Liver (tissue), 9 donors: ENCODE data around the gene BPHL. TPM values are rescaled to one million over a fixed set of nuclear protein-coding genes. Genes with fewer than 3 reads are reported as not detected.

ENCODE experiments used
- DNase-seq: peaks from one replicate; pipeline ENCODE4 v3.0.0-alpha.2; 2017; ENCODE audit warnings: low spot score
- H3K27ac ChIP-seq, 2 donors: one replicate each; pipeline ENCODE4 v1.7.0; 2013; ENCODE audit warnings: inconsistent platforms in 2 of 2, low read length in 2 of 2, control low read depth in 1 of 2, low read depth in 1 of 2, mild to moderate bottlenecking in 1 of 2
- H3K27me3 ChIP-seq, 4 donors: one replicate each; pipeline versions ENCODE4 v1.6.1 to v1.7.0; 2013; ENCODE audit warnings: low read length in 3 of 4, inconsistent platforms in 1 of 4, mild to moderate bottlenecking in 1 of 4, moderate library complexity in 1 of 4; ENCODE audit not compliant: control insufficient read depth in 4 of 4, insufficient read depth in 4 of 4
- H3K36me3 ChIP-seq, 4 donors: one replicate each; pipeline versions ENCODE4 v1.6.1 to v1.7.0; 2013; ENCODE audit warnings: low read length in 3 of 4, mild to moderate bottlenecking in 3 of 4, low read depth in 1 of 4, moderate library complexity in 1 of 4; ENCODE audit not compliant: control insufficient read depth in 4 of 4, insufficient read depth in 3 of 4
- H3K4me1 ChIP-seq, 4 donors: one replicate each; pipeline versions ENCODE4 v1.6.1 to v1.7.0; 2013; ENCODE audit warnings: low read length in 3 of 4, mild to moderate bottlenecking in 3 of 4, moderate library complexity in 1 of 4; ENCODE audit not compliant: control insufficient read depth in 4 of 4, insufficient read depth in 4 of 4
- H3K4me3 ChIP-seq, 3 donors: one replicate each; pipeline versions ENCODE4 v1.6.1 to v1.7.0; 2013; ENCODE audit warnings: low read length in 3 of 3, control low read depth in 1 of 3, low read depth in 1 of 3, mild to moderate bottlenecking in 1 of 3
- H3K9ac ChIP-seq, 2 donors: one replicate each; pipeline ENCODE4 v1.7.0; 2013; ENCODE audit warnings: low read length in 2 of 2, mild to moderate bottlenecking in 2 of 2, moderate library complexity in 2 of 2, control low read depth in 1 of 2, low read depth in 1 of 2
- H3K9me3 ChIP-seq, 4 donors: one replicate each; pipeline versions ENCODE4 v1.6.1 to v1.7.0; 2013; ENCODE audit warnings: low read length in 3 of 4; ENCODE audit not compliant: control insufficient read depth in 4 of 4
- EGR1 ChIP-seq, 2 donors: IDR thresholded peaks; 2 replicates each; pipeline ENCODE4 v1.6.1; 2016 to 2018; ENCODE audit warnings: antibody characterized with exemption in 2 of 2, low read depth in 2 of 2
- FOXA1 ChIP-seq: IDR thresholded peaks from 2 replicates; pipeline ENCODE4 v1.6.1; 2016; ENCODE audit warnings: antibody characterized with exemption
- FOXA2 ChIP-seq: IDR thresholded peaks from 2 replicates; pipeline ENCODE4 v1.6.1; 2016; ENCODE audit warnings: antibody characterized with exemption
- GABPA ChIP-seq, 2 donors: IDR thresholded peaks in 1 of 2; conservative IDR thresholded peaks in 1 of 2; 2 replicates each; pipeline ENCODE4 v1.6.1; 2016; ENCODE audit warnings: antibody characterized with exemption in 2 of 2, mild to moderate bottlenecking in 1 of 2, moderate library complexity in 1 of 2
- HNF4A ChIP-seq, 2 donors: conservative IDR thresholded peaks; 2 replicates each; pipeline ENCODE4 v1.6.1; 2016; ENCODE audit warnings: antibody characterized with exemption in 2 of 2, mild to moderate bottlenecking in 2 of 2
- HNF4G ChIP-seq: IDR thresholded peaks from 2 replicates; pipeline ENCODE4 v1.6.1; 2016; ENCODE audit warnings: antibody characterized with exemption
- JUND ChIP-seq, 2 donors: IDR thresholded peaks; 2 replicates each; pipeline ENCODE4 v1.6.1; 2016; ENCODE audit warnings: antibody characterized with exemption in 2 of 2
- NR2F2 ChIP-seq: IDR thresholded peaks from 2 replicates; pipeline ENCODE4 v1.6.1; 2016; ENCODE audit warnings: antibody characterized with exemption
- RAD21 ChIP-seq, 2 donors: IDR thresholded peaks; 2 replicates each; pipeline ENCODE4 v1.6.1; 2016; ENCODE audit warnings: antibody characterized with exemption in 2 of 2, mild to moderate bottlenecking in 2 of 2
- RXRA ChIP-seq, 2 donors: IDR thresholded peaks; 2 replicates each; pipeline ENCODE4 v1.6.1; 2017 to 2018; ENCODE audit warnings: antibody characterized with exemption in 2 of 2, mild to moderate bottlenecking in 1 of 2
- SP1 ChIP-seq: IDR thresholded peaks from 2 replicates; pipeline ENCODE4 v1.6.1; 2018; ENCODE audit warnings: antibody characterized with exemption, mild to moderate bottlenecking
- TAF1 ChIP-seq: conservative IDR thresholded peaks from 2 replicates; pipeline ENCODE4 v1.6.1; 2016; ENCODE audit warnings: antibody characterized with exemption, mild to moderate bottlenecking
- YY1 ChIP-seq: IDR thresholded peaks from 2 replicates; pipeline ENCODE4 v1.6.1; 2016; ENCODE audit warnings: antibody characterized with exemption, mild to moderate bottlenecking
- WGBS: extraction: QIAGEN DNeasy Blood & Tissue Kit; methylation state at CpG from one replicate; pipeline ENCODE4 v1.1.7; 2013; 5-methylcytosine and 5-hydroxymethylcytosine counted together
- polyA plus RNA-seq, 2 donors: library from polyadenylated mRNA; stranded (reverse) in 1 of 2; unstranded in 1 of 2; fragments of 200-250 nt in 1 of 2; fragments of >200 nt in 1 of 2; fragmentation: Nextera tagmentation in 1 of 2; extraction: Ambion mirVana in 1 of 2; gene quantifications; one replicate each; pipeline versions ENCODE4 v1.2.1 to v1.2.3, GENCODE V29; 2013 to 2015
- total RNA-seq, 2 donors: library from RNA; depleted of rRNA; stranded (reverse); fragments of >200 nt; gene quantifications; one replicate each; pipeline ENCODE4 v1.2.3, GENCODE V29; 2014
- TF ChIP-seq, protein P1 (sequence below): fragments of 150-350 bp; IDR thresholded peaks from 2 replicates; pipeline ENCODE4 v1.5.1; 2017; ENCODE audit warnings: improper control_type of control experiment, low read depth, low read length; ENCODE audit not compliant: missing input control
- TF ChIP-seq, protein P2 (sequence below): IDR thresholded peaks from 2 replicates; pipeline ENCODE4 v1.6.1; 2016; ENCODE audit warnings: antibody characterized with exemption
- TF ChIP-seq, protein P3 (sequence below): IDR thresholded peaks from 2 replicates; pipeline ENCODE4 v1.6.1; 2016; ENCODE audit warnings: antibody characterized with exemption
- TF ChIP-seq, protein P4 (sequence below): IDR thresholded peaks from 2 replicates; pipeline ENCODE4 v1.6.1; 2016; ENCODE audit warnings: antibody characterized with exemption
- TF ChIP-seq, protein P5 (sequence below): IDR thresholded peaks from 2 replicates; pipeline ENCODE4 v1.6.1; 2016; ENCODE audit warnings: antibody characterized with exemption, mild to moderate bottlenecking
- donor health status: healthy.
- donor health status: healthy.
- donor health status: healthy.
- donor health status: healthy.
- donor health status: healthy.

BPHL gene
- total and polyA plus RNA-seq, 4 donors: 16.0 to 90.8 (median 31.5) TPM

DNA sequence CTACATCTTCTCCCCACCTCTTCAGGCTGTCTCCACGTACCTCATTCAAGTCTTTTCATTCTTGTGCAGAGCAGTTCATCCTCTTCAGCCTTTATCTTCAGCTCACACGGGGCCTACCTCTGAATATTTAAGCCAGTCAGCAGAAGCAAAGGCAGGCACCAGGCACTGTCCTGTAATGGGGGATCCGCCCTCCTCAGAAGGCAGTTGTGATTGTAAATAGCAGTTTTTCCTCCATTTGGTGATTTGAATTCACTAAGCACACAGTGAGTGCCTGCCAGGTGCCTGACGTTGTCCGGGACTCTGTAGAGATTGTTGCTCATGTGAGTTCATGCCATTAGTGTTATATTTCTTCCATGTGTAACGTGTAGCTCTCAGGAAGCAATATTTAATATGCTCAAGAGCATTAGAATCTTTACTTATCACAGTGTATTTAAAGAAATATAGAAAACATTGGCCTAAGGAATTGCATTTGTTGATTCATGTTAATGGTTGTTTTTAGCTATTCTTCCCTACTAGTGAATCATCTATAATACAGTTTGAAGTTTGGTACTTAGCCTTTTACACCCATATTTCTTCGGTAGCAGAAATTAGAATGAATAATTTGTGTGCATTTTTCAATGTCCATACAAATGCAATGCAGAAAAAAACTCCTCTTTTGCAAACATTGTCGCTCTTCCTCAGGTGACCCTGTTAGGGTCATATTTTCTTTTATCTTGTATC is 17.9 kb downstream of the BPHL start:
- Histone ChIP-seq H3K27me3 (no peaks in the 10 kb centered on the region), H3K9ac (no peak overlapping the region)
- no peak for TF ChIP-seq RXRA (IDR thresholded peaks at IDR 0.05)
- no peak for TF ChIP-seq YY1
- no peak for TF ChIP-seq SP1
- TF ChIP-seq, protein P1, sequence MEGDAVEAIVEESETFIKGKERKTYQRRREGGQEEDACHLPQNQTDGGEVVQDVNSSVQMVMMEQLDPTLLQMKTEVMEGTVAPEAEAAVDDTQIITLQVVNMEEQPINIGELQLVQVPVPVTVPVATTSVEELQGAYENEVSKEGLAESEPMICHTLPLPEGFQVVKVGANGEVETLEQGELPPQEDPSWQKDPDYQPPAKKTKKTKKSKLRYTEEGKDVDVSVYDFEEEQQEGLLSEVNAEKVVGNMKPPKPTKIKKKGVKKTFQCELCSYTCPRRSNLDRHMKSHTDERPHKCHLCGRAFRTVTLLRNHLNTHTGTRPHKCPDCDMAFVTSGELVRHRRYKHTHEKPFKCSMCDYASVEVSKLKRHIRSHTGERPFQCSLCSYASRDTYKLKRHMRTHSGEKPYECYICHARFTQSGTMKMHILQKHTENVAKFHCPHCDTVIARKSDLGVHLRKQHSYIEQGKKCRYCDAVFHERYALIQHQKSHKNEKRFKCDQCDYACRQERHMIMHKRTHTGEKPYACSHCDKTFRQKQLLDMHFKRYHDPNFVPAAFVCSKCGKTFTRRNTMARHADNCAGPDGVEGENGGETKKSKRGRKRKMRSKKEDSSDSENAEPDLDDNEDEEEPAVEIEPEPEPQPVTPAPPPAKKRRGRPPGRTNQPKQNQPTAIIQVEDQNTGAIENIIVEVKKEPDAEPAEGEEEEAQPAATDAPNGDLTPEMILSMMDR: no peak
- no peak for TF ChIP-seq HNF4G
- no peak for TF ChIP-seq HNF4A (conservative IDR thresholded peaks at IDR 0.05)
- TF ChIP-seq, protein P2, sequence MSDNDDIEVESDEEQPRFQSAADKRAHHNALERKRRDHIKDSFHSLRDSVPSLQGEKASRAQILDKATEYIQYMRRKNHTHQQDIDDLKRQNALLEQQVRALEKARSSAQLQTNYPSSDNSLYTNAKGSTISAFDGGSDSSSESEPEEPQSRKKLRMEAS: no peak
- TF ChIP-seq GABPA (IDR thresholded peaks at IDR 0.05 in 1 of 2, conservative IDR thresholded peaks at IDR 0.05 in 1 of 2): no peak
- TF ChIP-seq RAD21 (IDR thresholded peaks at IDR 0.05): no peak
- TF ChIP-seq FOXA1: no peak

DNA sequence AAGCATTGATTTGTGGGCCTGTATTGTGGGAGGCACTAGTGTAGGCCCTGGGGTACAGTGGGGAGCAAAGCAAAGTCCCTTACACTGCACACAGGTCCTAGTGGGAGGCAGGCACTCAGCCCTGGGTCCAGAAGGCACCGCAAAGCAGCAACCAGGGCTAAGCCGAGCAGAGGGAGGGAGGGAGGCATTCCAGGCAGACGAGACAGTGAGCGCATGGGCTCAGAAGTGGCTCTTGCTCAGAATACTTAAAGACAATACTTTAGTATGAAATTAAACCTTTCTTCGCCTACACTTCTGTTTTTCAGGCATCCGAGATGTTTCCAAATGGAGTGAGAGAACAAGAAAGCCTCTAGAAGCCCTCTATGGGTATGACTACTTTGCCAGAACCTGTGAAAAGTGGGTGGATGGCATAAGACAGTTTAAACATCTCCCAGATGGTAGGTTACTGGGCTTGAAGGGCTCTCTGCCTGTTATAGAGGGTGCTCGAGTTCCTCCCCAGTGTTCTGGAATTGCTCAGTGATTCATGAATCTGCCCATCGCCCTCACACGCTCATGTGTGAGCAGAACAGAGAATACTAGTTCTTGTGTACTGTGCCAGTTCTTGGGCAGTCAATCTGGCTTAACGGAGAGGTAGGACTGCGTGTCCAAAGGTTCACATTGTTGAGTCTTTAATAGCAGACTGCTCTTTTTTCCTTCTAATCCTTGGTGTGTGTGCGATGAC is 18.7 kb downstream of the BPHL start:
- Histone ChIP-seq H3K9ac (no peak overlapping the region), H3K9me3 (no peaks in the 10 kb centered on the region), H3K27me3 (no peaks in the 10 kb centered on the region), H3K36me3 (peaks cover 0 to 6% (median 3%) of the 10 kb centered on the region in 4 donors), H3K4me1 (peaks cover 15 to 69% (median 53%) of the 10 kb centered on the region in 4 donors), H3K27ac (peak overlapping the region; percentile 53 to 88), H3K4me3 (no peak overlapping the region)
- WGBS: 54% methylated on average over 12 of the region's 12 CpGs
- TF ChIP-seq, protein P3, sequence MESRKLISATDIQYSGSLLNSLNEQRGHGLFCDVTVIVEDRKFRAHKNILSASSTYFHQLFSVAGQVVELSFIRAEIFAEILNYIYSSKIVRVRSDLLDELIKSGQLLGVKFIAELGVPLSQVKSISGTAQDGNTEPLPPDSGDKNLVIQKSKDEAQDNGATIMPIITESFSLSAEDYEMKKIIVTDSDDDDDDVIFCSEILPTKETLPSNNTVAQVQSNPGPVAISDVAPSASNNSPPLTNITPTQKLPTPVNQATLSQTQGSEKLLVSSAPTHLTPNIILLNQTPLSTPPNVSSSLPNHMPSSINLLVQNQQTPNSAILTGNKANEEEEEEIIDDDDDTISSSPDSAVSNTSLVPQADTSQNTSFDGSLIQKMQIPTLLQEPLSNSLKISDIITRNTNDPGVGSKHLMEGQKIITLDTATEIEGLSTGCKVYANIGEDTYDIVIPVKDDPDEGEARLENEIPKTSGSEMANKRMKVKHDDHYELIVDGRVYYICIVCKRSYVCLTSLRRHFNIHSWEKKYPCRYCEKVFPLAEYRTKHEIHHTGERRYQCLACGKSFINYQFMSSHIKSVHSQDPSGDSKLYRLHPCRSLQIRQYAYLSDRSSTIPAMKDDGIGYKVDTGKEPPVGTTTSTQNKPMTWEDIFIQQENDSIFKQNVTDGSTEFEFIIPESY: no peak
- no peak for TF ChIP-seq TAF1
- TF ChIP-seq JUND (IDR thresholded peaks at IDR 0.05): no peak
- TF ChIP-seq, protein P4, sequence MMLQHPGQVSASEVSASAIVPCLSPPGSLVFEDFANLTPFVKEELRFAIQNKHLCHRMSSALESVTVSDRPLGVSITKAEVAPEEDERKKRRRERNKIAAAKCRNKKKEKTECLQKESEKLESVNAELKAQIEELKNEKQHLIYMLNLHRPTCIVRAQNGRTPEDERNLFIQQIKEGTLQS: no peak
- no peak for TF ChIP-seq EGR1 (IDR thresholded peaks at IDR 0.05; ENCODE audit: low read depth in 2 of 2)
- no peak for TF ChIP-seq GABPA (IDR thresholded peaks at IDR 0.05 in 1 of 2, conservative IDR thresholded peaks at IDR 0.05 in 1 of 2)
- TF ChIP-seq, protein P1: no peak
- TF ChIP-seq RAD21 (IDR thresholded peaks at IDR 0.05): no peak
- TF ChIP-seq HNF4G: no peak
- peak in 1 of 2 donors; percentile 22 for TF ChIP-seq RXRA (IDR thresholded peaks at IDR 0.05)
- TF ChIP-seq FOXA1: no peak
- TF ChIP-seq, protein P2: peak; percentile 48
- TF ChIP-seq, protein P5, sequence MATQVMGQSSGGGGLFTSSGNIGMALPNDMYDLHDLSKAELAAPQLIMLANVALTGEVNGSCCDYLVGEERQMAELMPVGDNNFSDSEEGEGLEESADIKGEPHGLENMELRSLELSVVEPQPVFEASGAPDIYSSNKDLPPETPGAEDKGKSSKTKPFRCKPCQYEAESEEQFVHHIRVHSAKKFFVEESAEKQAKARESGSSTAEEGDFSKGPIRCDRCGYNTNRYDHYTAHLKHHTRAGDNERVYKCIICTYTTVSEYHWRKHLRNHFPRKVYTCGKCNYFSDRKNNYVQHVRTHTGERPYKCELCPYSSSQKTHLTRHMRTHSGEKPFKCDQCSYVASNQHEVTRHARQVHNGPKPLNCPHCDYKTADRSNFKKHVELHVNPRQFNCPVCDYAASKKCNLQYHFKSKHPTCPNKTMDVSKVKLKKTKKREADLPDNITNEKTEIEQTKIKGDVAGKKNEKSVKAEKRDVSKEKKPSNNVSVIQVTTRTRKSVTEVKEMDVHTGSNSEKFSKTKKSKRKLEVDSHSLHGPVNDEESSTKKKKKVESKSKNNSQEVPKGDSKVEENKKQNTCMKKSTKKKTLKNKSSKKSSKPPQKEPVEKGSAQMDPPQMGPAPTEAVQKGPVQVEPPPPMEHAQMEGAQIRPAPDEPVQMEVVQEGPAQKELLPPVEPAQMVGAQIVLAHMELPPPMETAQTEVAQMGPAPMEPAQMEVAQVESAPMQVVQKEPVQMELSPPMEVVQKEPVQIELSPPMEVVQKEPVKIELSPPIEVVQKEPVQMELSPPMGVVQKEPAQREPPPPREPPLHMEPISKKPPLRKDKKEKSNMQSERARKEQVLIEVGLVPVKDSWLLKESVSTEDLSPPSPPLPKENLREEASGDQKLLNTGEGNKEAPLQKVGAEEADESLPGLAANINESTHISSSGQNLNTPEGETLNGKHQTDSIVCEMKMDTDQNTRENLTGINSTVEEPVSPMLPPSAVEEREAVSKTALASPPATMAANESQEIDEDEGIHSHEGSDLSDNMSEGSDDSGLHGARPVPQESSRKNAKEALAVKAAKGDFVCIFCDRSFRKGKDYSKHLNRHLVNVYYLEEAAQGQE: no peak
- TF ChIP-seq HNF4A (conservative IDR thresholded peaks at IDR 0.05): peak; percentile 58 to 63
- TF ChIP-seq YY1: no peak
- TF ChIP-seq NR2F2: no peak
- TF ChIP-seq SP1: peak; percentile 28
- no peak for TF ChIP-seq FOXA2
- no peak for DNase-seq

More for the DNA sequence above, 17.9 kb downstream of the BPHL start:
- no peaks in the 10 kb centered on the region for H3K9me3 ChIP-seq
- H3K4me1 ChIP-seq: peaks cover 15 to 72% (median 53%) of the 10 kb centered on the region in 4 donors
- peak overlapping the region; percentile 53 to 88 for H3K27ac ChIP-seq
- WGBS: 50% methylated on average over 8 of the region's 8 CpGs
- no peak for DNase-seq
- H3K36me3 ChIP-seq: peaks cover 0 to 11% (median 6%) of the 10 kb centered on the region in 4 donors
- H3K4me3 ChIP-seq: no peak overlapping the region
